Mammary epithelial cell (primary cell): ENCODE results near the gene XRCC6.

ENCODE experiments used
- EZH2 ChIP-seq: IDR thresholded peaks from 2 replicates; pipeline ENCODE4 v1.6.1; 2012; ENCODE audit warnings: low read length, inconsistent platforms, borderline replicate concordance
- TF ChIP-seq, protein P1 (sequence below), 2 donors: IDR thresholded peaks in 1 of 2; conservative IDR thresholded peaks in 1 of 2; 2 replicates each; pipeline ENCODE4 v1.5.1; 2011 to 2012; ENCODE audit warnings: inconsistent platforms in 2 of 2, low read length in 2 of 2, mild to moderate bottlenecking in 2 of 2, control low read depth in 1 of 2, low read depth in 1 of 2; ENCODE audit not compliant: insufficient read depth in 1 of 2; ENCODE audit errors: extremely low read depth in 1 of 2

DNA sequence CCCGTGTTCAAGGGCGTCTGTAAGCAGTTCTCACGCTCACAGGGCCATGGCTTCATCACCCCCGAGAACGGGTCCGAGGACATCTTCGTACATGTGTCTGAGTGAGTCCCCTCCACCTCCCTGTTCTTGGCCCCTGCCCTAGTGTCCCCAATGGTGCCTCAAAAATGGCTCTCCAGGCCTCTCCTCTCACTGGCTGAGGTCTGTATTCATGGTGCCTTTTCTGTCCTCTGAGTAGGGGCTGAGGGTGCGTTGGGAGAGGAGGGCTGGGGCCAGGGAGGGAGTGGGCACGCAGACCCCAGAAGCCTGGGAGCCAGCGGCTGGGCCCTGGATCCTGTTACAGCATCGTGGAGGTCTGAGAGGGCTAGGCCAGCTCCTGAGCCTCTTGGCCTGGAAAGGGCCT is 47.4 kb upstream of the XRCC6 start:
- TF ChIP-seq, protein P1, sequence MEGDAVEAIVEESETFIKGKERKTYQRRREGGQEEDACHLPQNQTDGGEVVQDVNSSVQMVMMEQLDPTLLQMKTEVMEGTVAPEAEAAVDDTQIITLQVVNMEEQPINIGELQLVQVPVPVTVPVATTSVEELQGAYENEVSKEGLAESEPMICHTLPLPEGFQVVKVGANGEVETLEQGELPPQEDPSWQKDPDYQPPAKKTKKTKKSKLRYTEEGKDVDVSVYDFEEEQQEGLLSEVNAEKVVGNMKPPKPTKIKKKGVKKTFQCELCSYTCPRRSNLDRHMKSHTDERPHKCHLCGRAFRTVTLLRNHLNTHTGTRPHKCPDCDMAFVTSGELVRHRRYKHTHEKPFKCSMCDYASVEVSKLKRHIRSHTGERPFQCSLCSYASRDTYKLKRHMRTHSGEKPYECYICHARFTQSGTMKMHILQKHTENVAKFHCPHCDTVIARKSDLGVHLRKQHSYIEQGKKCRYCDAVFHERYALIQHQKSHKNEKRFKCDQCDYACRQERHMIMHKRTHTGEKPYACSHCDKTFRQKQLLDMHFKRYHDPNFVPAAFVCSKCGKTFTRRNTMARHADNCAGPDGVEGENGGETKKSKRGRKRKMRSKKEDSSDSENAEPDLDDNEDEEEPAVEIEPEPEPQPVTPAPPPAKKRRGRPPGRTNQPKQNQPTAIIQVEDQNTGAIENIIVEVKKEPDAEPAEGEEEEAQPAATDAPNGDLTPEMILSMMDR (conservative IDR thresholded peaks at IDR 0.05 in 1 of 2, IDR thresholded peaks at IDR 0.05 in 1 of 2; ENCODE audit: extremely low read depth in 1 of 2, insufficient read depth in 1 of 2, low read depth in 1 of 2, low read length in 2 of 2), result no peak
- TF ChIP-seq EZH2, result no peak
